H9 (cell line): ENCODE data around the gene THAP4. TPM values are rescaled to one million over a fixed set of nuclear protein-coding genes. Genes with fewer than 3 reads are reported as not detected.

Source experiments
- DNase-seq: peaks from one replicate; pipeline ENCODE4 v3.0.0-alpha.2; 2017
- H2AFZ ChIP-seq: one replicate; pipeline ENCODE4 v1.6.1; 2013; ENCODE audit warnings: mild to moderate bottlenecking, low read length, control low read depth, moderate library complexity
- H2AK5ac ChIP-seq: 2 replicates; pipeline ENCODE4 v1.6.1; 2013; ENCODE audit warnings: low read length, control low read depth, mixed read lengths; ENCODE audit not compliant: insufficient read length
- H2BK120ac ChIP-seq: one replicate; pipeline ENCODE4 v1.6.1; 2013; ENCODE audit warnings: low read depth, mild to moderate bottlenecking, low read length, control low read depth, inconsistent platforms; ENCODE audit not compliant: poor library complexity, severe bottlenecking
- H2BK12ac ChIP-seq: 2 replicates; pipeline ENCODE4 v1.6.1; 2013; ENCODE audit warnings: low read length, control low read depth, mixed read lengths, low read depth; ENCODE audit not compliant: insufficient read length
- H2BK15ac ChIP-seq: 2 replicates; pipeline ENCODE4 v1.6.1; 2013; ENCODE audit warnings: low read depth, low read length, control low read depth
- H2BK20ac ChIP-seq: one replicate; pipeline ENCODE4 v1.6.1; 2013; ENCODE audit warnings: low read depth, mild to moderate bottlenecking, low read length, control low read depth, inconsistent platforms; ENCODE audit not compliant: poor library complexity, severe bottlenecking
- H2BK5ac ChIP-seq: 2 replicates; pipeline ENCODE4 v1.6.1; 2013; ENCODE audit warnings: low read length, control low read depth, mixed read lengths; ENCODE audit not compliant: insufficient read length
- H3K14ac ChIP-seq: 2 replicates; pipeline ENCODE4 v1.6.1; 2013; ENCODE audit warnings: low read length, control low read depth; ENCODE audit not compliant: insufficient read depth
- H3K18ac ChIP-seq: 2 replicates; pipeline ENCODE4 v1.6.1; 2013; ENCODE audit warnings: low read depth, mild to moderate bottlenecking, mixed read lengths, low read length, control low read depth; ENCODE audit not compliant: insufficient read length
- H3K23ac ChIP-seq: 2 replicates; pipeline ENCODE4 v1.6.1; 2013; ENCODE audit warnings: low read length, control low read depth, mixed read lengths, low read depth; ENCODE audit not compliant: insufficient read length
- H3K23me2 ChIP-seq: 2 replicates; pipeline ENCODE4 v1.6.1; 2013; ENCODE audit warnings: low read depth, mild to moderate bottlenecking, mixed read lengths, low read length, control low read depth; ENCODE audit not compliant: insufficient read length, poor library complexity, severe bottlenecking
- H3K27ac ChIP-seq: 2 replicates; pipeline ENCODE4 v1.5.1; 2013; ENCODE audit warnings: low read length, control low read depth, mixed read lengths, low read depth; ENCODE audit not compliant: insufficient read length
- H3K27me3 ChIP-seq: 2 replicates; pipeline ENCODE4 v1.6.1; 2013; ENCODE audit warnings: low read length, control low read depth, inconsistent platforms; ENCODE audit not compliant: insufficient read depth
- H3K4ac ChIP-seq: 2 replicates; pipeline ENCODE4 v1.6.1; 2013; ENCODE audit warnings: low read depth, mild to moderate bottlenecking, control low read depth, inconsistent platforms, low read length, moderate library complexity
- H3K4me1 ChIP-seq: 2 replicates; pipeline ENCODE4 v1.6.1; 2013; ENCODE audit warnings: low read length, control low read depth, inconsistent platforms; ENCODE audit not compliant: insufficient read depth
- H3K4me2 ChIP-seq: 2 replicates; pipeline ENCODE4 v1.6.1; 2013; ENCODE audit warnings: low read length, control low read depth, mixed read lengths; ENCODE audit not compliant: insufficient read length, insufficient read depth
- H3K56ac ChIP-seq: 2 replicates; pipeline ENCODE4 v1.6.1; 2013; ENCODE audit warnings: low read depth, mild to moderate bottlenecking, mixed read lengths, low read length, control low read depth; ENCODE audit not compliant: insufficient read length
- H3K79me1 ChIP-seq: 2 replicates; pipeline ENCODE4 v1.6.1; 2013; ENCODE audit warnings: low read depth, mild to moderate bottlenecking, moderate library complexity, low read length, control low read depth, inconsistent platforms; ENCODE audit not compliant: insufficient read depth, poor library complexity, severe bottlenecking
- H3K79me2 ChIP-seq: 2 replicates; pipeline ENCODE4 v1.6.1; 2013; ENCODE audit warnings: low read length, control low read depth, inconsistent platforms; ENCODE audit not compliant: insufficient read depth
- H3K9ac ChIP-seq: 2 replicates; pipeline ENCODE4 v1.6.1; 2013; ENCODE audit warnings: low read length, control low read depth, mixed read lengths; ENCODE audit not compliant: insufficient read length; ENCODE audit errors: extremely low read depth
- H3K9me3 ChIP-seq: one replicate; pipeline ENCODE4 v1.6.1; 2013; ENCODE audit warnings: low read depth, low read length, inconsistent platforms; ENCODE audit not compliant: control insufficient read depth
- H3T11ph ChIP-seq: one replicate; pipeline ENCODE4 v1.6.1; 2013; ENCODE audit warnings: mild to moderate bottlenecking, low read length, control low read depth, inconsistent platforms
- H4K20me1 ChIP-seq: one replicate; pipeline ENCODE4 v1.6.1; 2013; ENCODE audit not compliant: control insufficient read depth, insufficient read length, insufficient read depth
- H4K5ac ChIP-seq: 2 replicates; pipeline ENCODE4 v1.6.1; 2013; ENCODE audit warnings: low read depth, mild to moderate bottlenecking, mixed read lengths, low read length, control low read depth; ENCODE audit not compliant: insufficient read length
- H4K8ac ChIP-seq: replicated peaks from 2 replicates; pipeline ENCODE4 v1.6.1; 2013; ENCODE audit warnings: low read length, control low read depth, mixed read lengths, low read depth; ENCODE audit not compliant: insufficient read length
- H4K91ac ChIP-seq: 2 replicates; pipeline ENCODE4 v1.6.1; 2013; ENCODE audit warnings: low read depth, mild to moderate bottlenecking, moderate library complexity, mixed read lengths, low read length, control low read depth; ENCODE audit not compliant: insufficient read length
- H3K27ac Mint-ChIP-seq, 3 experiments: 2 replicates in 2 of 3; 3 replicates in 1 of 3; pipeline ENCODE4 v1.8.0; 2020 to 2021; ENCODE audit warnings: mixed read lengths in 3 of 3, mild to moderate bottlenecking in 1 of 3, moderate library complexity in 1 of 3
- H3K27me3 Mint-ChIP-seq: 2 replicates; pipeline ENCODE4 v1.8.0; 2021; ENCODE audit warnings: low read depth, mild to moderate bottlenecking, moderate library complexity, mixed read lengths
- H3K36me3 Mint-ChIP-seq, 3 experiments: 2 replicates in 2 of 3; 3 replicates in 1 of 3; pipeline ENCODE4 v1.8.0; 2020 to 2021; ENCODE audit warnings: low read depth in 3 of 3, mixed read lengths in 3 of 3; ENCODE audit not compliant: insufficient read depth in 1 of 3
- H3K4me1 Mint-ChIP-seq, 2 experiments: 2 replicates each; pipeline ENCODE4 v1.8.0; 2020; ENCODE audit warnings: mixed read lengths in 2 of 2
- H3K4me3 Mint-ChIP-seq, 2 experiments: 2 replicates in 1 of 2; 3 replicates in 1 of 2; pipeline ENCODE4 v1.8.0; 2020 to 2021; ENCODE audit warnings: mild to moderate bottlenecking in 2 of 2, mixed read lengths in 2 of 2, moderate library complexity in 1 of 2
- H3K9me3 Mint-ChIP-seq, 2 experiments: 2 replicates in 1 of 2; 3 replicates in 1 of 2; pipeline ENCODE4 v1.8.0; 2020; ENCODE audit warnings: mild to moderate bottlenecking in 2 of 2, mixed read lengths in 2 of 2, moderate library complexity in 1 of 2
- CTCF ChIP-seq: fragments of 200-600 bp; sonication (generic); conservative IDR thresholded peaks from 3 replicates; pipeline ENCODE4 v1.8.0; 2021; ENCODE audit warnings: antibody characterized with exemption, mild to moderate bottlenecking
- WGBS: extraction: QIAGEN DNeasy Blood & Tissue Kit; methylation state at CpG from one replicate; pipeline ENCODE4 v1.1.7; 2013; ENCODE audit warnings: missing lambda C conversion rate, low lambda C conversion rate, mixed read lengths; ENCODE audit not compliant: insufficient read length; ENCODE audit errors: extremely low coverage; 5-methylcytosine and 5-hydroxymethylcytosine counted together
- total RNA-seq: library from RNA; stranded (reverse); gene quantifications from 2 replicates; pipeline ENCODE4 v1.2.1, GENCODE V29; 2021

THAP4 gene
- total RNA-seq, 1 experiment from 2014 or later: 70.6 TPM

- Mint-ChIP-seq H3K36me3 (peaks cover 35 to 86% (median 78%) of the 10 kb centered on the region in 3 experiments), H3K4me3 (no peak overlapping the region), H3K27me3 (no peaks in the 10 kb centered on the region), H3K27ac (0 out of 7 replicates have a peak overlapping the region, but pooled peaks of 1 of the 3 experiments have one; percentile 29), H3K9me3 (no peaks in the 10 kb centered on the region), H3K4me1 (no peaks in the 10 kb centered on the region)
- Histone ChIP-seq H4K91ac (no peak overlapping the region), H3K27ac (no peak overlapping the region), H4K5ac (no peak overlapping the region), H3K9me3 (no peaks in the 10 kb centered on the region), H3K18ac (no peak overlapping the region), H4K20me1 (no peaks in the 10 kb centered on the region), H3K4me1 (no peaks in the 10 kb centered on the region), H2BK20ac (no peak overlapping the region), H3K23ac (no peak overlapping the region), H3K23me2 (no peaks in the 10 kb centered on the region), H3K56ac (no peak overlapping the region), H3K4ac (no peak overlapping the region), H2AFZ (no peak overlapping the region), H3K14ac (no peak overlapping the region), H3K4me2 (no peak overlapping the region), H3K79me2 (no peaks in the 10 kb centered on the region; the same call in 1 of the 2 replicates), H2AK5ac (no peak overlapping the region), H4K8ac (no peak overlapping the region), H3K27me3 (no peaks in the 10 kb centered on the region), H3T11ph (no peak overlapping the region), H3K79me1 (no peaks in the 10 kb centered on the region), H3K9ac (no peak overlapping the region), H2BK5ac (no peak overlapping the region), H2BK15ac (no peak overlapping the region), H2BK120ac (no peak overlapping the region), H2BK12ac (no peak overlapping the region)
- no peak for TF ChIP-seq CTCF
- DNase-seq: no peak
- no CpG with 5 or more reads among the region's 22 CpGs for WGBS
These were observed 42.0 kb upstream of the THAP4 start for GRCh38 chr2:241678784-241679540.
